NCI-H82 treated with DMSO at 0.1 percent for 48 hours (cell line): ENCODE results near the gene DEAF1.

Source experiments
- DNase-seq: peaks from one replicate; lab custom pipeline; 2025; ENCODE audit not compliant: unreplicated experiment; lab: John Stamatoyannopoulos, UW

DEAF1 gene

DNA sequence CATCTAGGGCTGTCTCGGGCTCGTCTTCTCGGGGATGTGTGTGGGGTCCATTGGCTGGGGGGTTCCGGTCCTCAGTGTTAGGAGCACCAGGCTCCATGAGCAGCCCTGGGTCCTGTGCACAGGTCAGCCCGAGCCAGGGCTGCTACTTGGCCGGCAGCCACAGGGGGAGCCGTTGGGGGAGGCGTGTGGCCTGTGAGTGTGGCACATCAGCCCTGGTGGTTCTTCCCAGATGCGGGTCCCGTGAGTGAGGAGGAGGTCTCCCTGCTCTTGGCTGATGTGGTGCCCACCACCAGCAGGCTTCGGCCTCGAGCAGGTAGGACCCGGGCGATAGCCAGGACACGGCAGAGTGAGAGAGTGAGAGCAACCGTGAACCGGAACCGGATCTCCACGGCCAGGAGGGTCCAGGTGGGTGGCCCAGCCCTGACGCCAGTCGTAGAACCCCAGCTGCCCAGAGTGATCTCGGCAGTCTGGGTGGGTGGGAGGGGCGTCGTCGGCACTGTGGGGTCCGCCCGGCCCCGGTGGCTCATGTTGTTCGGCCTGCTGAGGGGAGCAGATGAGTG, 97.8 kb downstream of the DEAF1 start:
- DNase-seq = no peak

DNA sequence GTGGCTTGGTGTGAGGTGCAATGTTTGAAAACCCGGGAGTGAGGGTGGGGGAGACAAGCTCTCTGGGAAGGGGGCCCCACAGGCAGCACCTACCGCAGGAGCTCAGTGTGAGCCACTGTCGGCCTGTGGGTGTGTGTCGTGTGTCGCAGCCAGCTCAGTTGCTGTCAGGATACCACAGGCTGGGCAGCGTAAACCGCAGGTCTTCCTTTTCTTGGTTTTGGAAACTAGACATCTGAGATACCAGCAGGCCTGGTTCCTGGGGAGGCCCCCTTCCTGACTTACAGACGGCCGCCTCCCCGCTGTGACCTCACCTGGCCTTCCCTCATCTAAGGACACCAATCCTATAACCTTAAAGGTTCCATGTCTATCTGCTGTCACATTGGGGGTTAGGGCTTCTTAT, 98.6 kb downstream of the DEAF1 start:
- DNase-seq = no peak

DNA sequence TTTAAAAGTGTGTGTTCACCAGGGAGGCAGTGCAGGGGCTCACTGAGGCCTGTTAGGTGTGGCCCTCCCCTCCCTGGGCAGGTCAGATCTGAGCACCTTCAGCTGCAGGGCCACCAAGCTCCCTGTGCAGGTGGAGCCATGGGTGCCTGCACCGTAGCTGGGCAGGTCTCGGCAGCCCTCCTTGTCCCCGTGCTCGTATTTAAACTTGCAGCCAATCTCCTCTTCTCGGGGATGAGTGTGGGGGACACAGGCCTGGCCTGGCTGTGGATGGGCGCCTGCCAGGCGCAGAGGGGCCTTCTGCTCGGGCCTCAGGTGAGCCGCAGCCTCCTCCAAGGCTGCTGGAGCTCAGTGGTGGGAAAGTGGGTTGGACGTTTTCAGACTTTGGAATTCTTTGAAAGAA, 99.6 kb downstream of the DEAF1 start:
- DNase-seq = no peak
